DND-41 (cell line): Measurements from ENCODE around the gene TTLL10.
"Not testable (repeated sequence)": the region's sequence is repeated elsewhere in the genome, so short reads cannot be mapped to it uniquely, and the experiment has no call there.

Source experiments
- ATAC-seq: fragments of 200-7000 bp; cut with Tn5 transposase; 3 replicates; pipeline ENCODE4 v1.9.1; 2021; ENCODE audit warnings: low read depth; ENCODE audit not compliant: insufficient read depth
- DNase-seq: peaks from one replicate; pipeline ENCODE4 v3.0.0-alpha.2; 2020
- H2AFZ ChIP-seq: 2 replicates; pipeline ENCODE4 v1.6.0; 2012; ENCODE audit warnings: low read depth, low read length
- H3K27ac ChIP-seq: 2 replicates; pipeline ENCODE4 v1.5.1; 2012; ENCODE audit warnings: low read length, inconsistent platforms
- H3K27me3 ChIP-seq: fragments of 200-600 bp; sonication (generic); 2 replicates; pipeline ENCODE4 v1.6.0; 2012; ENCODE audit warnings: low read length, mild to moderate bottlenecking, inconsistent platforms; ENCODE audit not compliant: insufficient read depth, poor library complexity
- H3K36me3 ChIP-seq: 2 replicates; pipeline ENCODE4 v1.5.1; 2012; ENCODE audit warnings: low read length, inconsistent platforms; ENCODE audit not compliant: insufficient read depth
- H3K4me1 ChIP-seq: 2 replicates; pipeline ENCODE4 v1.5.1; 2012; ENCODE audit warnings: mild to moderate bottlenecking, low read length; ENCODE audit not compliant: insufficient read depth
- H3K4me2 ChIP-seq: 2 replicates; pipeline ENCODE4 v1.6.0; 2012; ENCODE audit warnings: mild to moderate bottlenecking, moderate library complexity, low read length, inconsistent platforms; ENCODE audit not compliant: insufficient read depth
- H3K4me3 ChIP-seq, 2 experiments: fragments of 200-600 bp in 1 of 2; shearing (Covaris generic) in 1 of 2; 2 replicates each; pipeline ENCODE4 v1.5.1; 2012 to 2016; ENCODE audit warnings: inconsistent platforms in 2 of 2, low read length in 2 of 2, mild to moderate bottlenecking in 2 of 2, low read depth in 1 of 2, moderate library complexity in 1 of 2
- H3K79me2 ChIP-seq: 2 replicates; pipeline ENCODE4 v1.6.0; 2012; ENCODE audit warnings: low read length, inconsistent platforms; ENCODE audit not compliant: insufficient read depth
- H3K9ac ChIP-seq: 2 replicates; pipeline ENCODE4 v1.6.0; 2012; ENCODE audit warnings: low read depth, mild to moderate bottlenecking, inconsistent platforms, low read length, moderate library complexity
- H3K9me3 ChIP-seq: 2 replicates; pipeline ENCODE4 v1.5.1; 2012; ENCODE audit warnings: low read length, moderate library complexity, mild to moderate bottlenecking, inconsistent platforms; ENCODE audit not compliant: insufficient read depth, severe bottlenecking
- H4K20me1 ChIP-seq: 2 replicates; pipeline ENCODE4 v1.6.0; 2012; ENCODE audit warnings: low read length; ENCODE audit not compliant: insufficient read depth
- CTCF ChIP-seq: IDR thresholded peaks from 2 replicates; pipeline ENCODE4 v1.5.1; 2012; ENCODE audit warnings: borderline replicate concordance, low read length, moderate library complexity, mild to moderate bottlenecking; ENCODE audit not compliant: poor library complexity, severe bottlenecking; ENCODE audit errors: extremely low read depth
- EZH2 ChIP-seq: IDR thresholded peaks from 3 replicates; pipeline ENCODE4 v1.6.1; 2012; ENCODE audit warnings: borderline replicate concordance, low read depth, mild to moderate bottlenecking, moderate library complexity, low read length, inconsistent platforms; ENCODE audit not compliant: severe bottlenecking

The TTLL10 gene

GRCh38 chr1:1141244-1141910, 32.3 kb upstream of the TTLL10 start:
- no peak overlapping the region for H3K4me3 ChIP-seq
- H3K27me3 ChIP-seq: peaks cover 16% of the 10 kb centered on the region
- H3K79me2 ChIP-seq: no peaks in the 10 kb centered on the region
- no peak for TF ChIP-seq EZH2
- TF ChIP-seq CTCF: no peak
- ATAC-seq: no peak
- H3K4me1 ChIP-seq: peaks cover 3% of the 10 kb centered on the region; the same call in 1 of the 2 replicates
- peaks cover 3% of the 10 kb centered on the region for H4K20me1 ChIP-seq
- DNase-seq: peak; percentile 30
- no peaks in the 10 kb centered on the region for H3K9me3 ChIP-seq
- H3K27ac ChIP-seq: no peak overlapping the region
- no peaks in the 10 kb centered on the region for H3K36me3 ChIP-seq
- no peak overlapping the region for H3K9ac ChIP-seq
- no peak overlapping the region for H3K4me2 ChIP-seq
- no peak overlapping the region for H2AFZ ChIP-seq

DNA sequence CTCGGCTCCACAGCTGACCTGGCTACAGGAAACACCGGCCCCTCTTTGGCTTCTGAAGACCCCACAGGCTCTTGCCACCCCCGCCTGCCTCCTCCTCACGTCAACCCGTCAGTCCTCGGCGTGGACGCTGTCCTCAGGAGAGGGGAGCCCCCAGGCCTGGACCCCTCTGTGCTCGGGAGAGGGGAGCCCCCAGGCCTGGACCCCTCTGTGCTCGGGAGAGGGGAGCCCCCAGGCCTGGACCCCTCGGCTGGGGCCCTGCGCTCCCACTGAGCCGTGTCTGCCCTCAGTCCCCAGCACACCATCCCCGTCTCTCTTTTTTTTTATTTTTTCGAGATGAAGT, 31.8 kb upstream of the TTLL10 start:
- H3K27me3 ChIP-seq: peaks cover 11% of the 10 kb centered on the region
- no peak overlapping the region for H3K9ac ChIP-seq
- peaks cover 3% of the 10 kb centered on the region; the same call in 1 of the 2 replicates for H3K4me1 ChIP-seq
- DNase-seq (no peak), ATAC-seq (no peak)
- no peaks in the 10 kb centered on the region for H3K36me3 ChIP-seq
- H3K9me3 ChIP-seq: no peaks in the 10 kb centered on the region
- no peak overlapping the region for H3K4me2 ChIP-seq
- no peaks in the 10 kb centered on the region for H3K79me2 ChIP-seq
- no peak overlapping the region for H2AFZ ChIP-seq
- H4K20me1 ChIP-seq: peaks cover 3% of the 10 kb centered on the region; the same call in 1 of the 2 replicates
- no peak overlapping the region for H3K27ac ChIP-seq
- TF ChIP-seq CTCF: no peak
- TF ChIP-seq EZH2: no peak
- H3K4me3 ChIP-seq: no peak overlapping the region

- not testable (repeated sequence) for H3K4me2 ChIP-seq
Observed at GRCh38 chr1:1142352-1142751, 31.3 kb upstream of the TTLL10 start.

DNA sequence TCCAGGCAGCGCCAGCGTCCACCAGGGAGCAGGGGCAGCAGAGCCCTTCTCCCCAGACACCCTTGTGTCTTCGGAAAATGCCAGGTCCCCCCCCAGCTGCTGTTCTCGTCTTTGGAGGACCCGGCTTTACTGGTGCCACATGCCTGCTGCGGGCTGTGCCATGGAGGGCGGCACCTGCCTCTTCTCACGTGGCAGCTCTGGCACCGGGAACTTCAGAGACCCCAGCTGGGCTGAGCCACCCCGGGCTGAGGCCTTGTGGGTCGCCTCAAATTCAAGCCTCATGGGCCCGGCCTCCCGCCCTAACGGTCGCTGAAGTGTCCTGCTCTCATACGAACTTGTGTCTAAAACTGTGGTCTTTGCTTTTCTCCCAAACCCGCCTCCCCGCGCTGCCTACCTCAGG, 30.8 kb upstream of the TTLL10 start:
- Histone ChIP-seq H3K27ac (no peak overlapping the region), H3K9me3 (no peaks in the 10 kb centered on the region), H3K36me3 (no peaks in the 10 kb centered on the region), H3K4me1 (no peaks in the 10 kb centered on the region), H3K4me2 (no peak overlapping the region), H3K9ac (no peak overlapping the region), H2AFZ (no peak overlapping the region), H3K27me3 (peaks cover 1% of the 10 kb centered on the region), H3K4me3 (no peak overlapping the region), H3K79me2 (no peaks in the 10 kb centered on the region), H4K20me1 (peaks cover 3% of the 10 kb centered on the region; the same call in 1 of the 2 replicates)
- TF ChIP-seq CTCF: no peak
- no peak for TF ChIP-seq EZH2
- DNase-seq (no peak), ATAC-seq (no peak)

More at GRCh38 chr1:1142352-1142751, 31.3 kb upstream of the TTLL10 start:
- H4K20me1 ChIP-seq, ATAC-seq, H3K79me2 ChIP-seq, H3K27me3 ChIP-seq, DNase-seq, H3K9ac ChIP-seq, H3K27ac ChIP-seq, H2AFZ ChIP-seq, H3K4me1 ChIP-seq, H3K4me3 ChIP-seq, H3K36me3 ChIP-seq, H3K9me3 ChIP-seq: not testable (repeated sequence)
